NT2/D1 (cell line): ENCODE measurements around the gene OR4P4.

Experiments
- SUZ12 ChIP-seq: IDR thresholded peaks from 2 replicates; pipeline ENCODE4 v1.6.1; 2011; ENCODE audit not compliant: insufficient read length, insufficient read depth; ENCODE audit errors: extremely low read depth
- YY1 ChIP-seq: IDR thresholded peaks from 2 replicates; pipeline ENCODE4 v1.6.1; 2011; ENCODE audit not compliant: insufficient read length, insufficient read depth

- TF ChIP-seq YY1 (no peak), SUZ12 (no peak)
Measured at GRCh38 chr11:55624531-55624930, 10.4 kb upstream of the OR4P4 start.
